ENCODE results near the gene LIM2.

LIM2 gene

DNA sequence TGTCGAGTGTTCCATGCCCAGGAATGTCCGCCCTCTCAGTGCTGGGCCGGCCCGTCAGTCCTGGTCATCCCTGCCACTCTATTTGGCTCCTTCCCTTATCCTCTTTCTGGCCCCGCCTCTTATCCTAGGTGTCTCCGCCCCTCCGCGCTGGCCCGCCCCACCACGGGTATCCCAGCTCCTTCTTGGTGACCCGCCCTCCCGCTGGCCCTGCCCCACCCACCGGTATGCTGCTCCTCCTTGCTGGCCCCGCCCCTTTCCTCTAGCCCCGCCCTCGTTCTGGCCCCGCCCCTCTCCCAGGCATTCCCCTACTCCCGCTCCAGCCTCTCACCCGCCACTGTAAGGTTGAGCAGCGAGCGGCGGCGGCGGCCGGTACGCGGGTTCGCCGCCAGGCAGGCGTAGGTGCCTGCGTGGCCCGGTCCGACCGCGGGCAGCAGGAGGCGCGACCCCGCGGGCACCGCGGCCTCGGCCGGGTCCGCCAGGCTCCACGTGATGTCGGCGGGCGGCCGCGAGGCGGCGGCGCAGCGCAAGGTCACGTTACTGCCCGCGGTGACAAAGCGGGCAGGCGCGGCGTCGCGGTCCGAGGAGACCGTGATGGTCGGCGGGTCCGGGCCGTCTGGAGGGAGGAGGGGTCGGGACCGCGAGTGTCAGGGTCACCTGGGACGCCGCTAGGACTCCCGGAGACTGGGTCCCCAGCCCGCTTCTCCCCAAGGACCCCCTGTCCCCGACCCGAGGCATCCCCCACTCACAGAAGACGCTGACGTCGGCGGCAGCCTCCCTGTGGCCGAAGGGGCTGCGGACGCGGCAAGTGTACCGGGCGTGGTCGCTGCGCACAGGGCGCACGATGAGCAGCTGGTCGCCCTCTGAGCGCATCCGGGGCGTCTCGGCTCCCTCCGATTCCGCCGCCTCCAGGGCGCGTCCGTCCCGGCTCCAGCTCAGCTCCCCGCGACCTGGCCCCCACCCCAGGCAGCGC, 47.8 kb downstream of the LIM2 start:
- DNase-seq (ENCODE audit: low spot score): peak; percentile 86

- DNase-seq (ENCODE audit: low spot score): peak; percentile 36
Observed at GRCh38 chr19:51339313-51339686, 48.5 kb downstream of the LIM2 start.

- peak; percentile 69 for DNase-seq (ENCODE audit: low spot score)
Observed at GRCh38 chr19:51338563-51339312, 49.0 kb downstream of the LIM2 start.

GRCh38 chr19:51337861-51338562, 49.8 kb downstream of the LIM2 start:
- no peak for DNase-seq (ENCODE audit: low spot score)

DNA sequence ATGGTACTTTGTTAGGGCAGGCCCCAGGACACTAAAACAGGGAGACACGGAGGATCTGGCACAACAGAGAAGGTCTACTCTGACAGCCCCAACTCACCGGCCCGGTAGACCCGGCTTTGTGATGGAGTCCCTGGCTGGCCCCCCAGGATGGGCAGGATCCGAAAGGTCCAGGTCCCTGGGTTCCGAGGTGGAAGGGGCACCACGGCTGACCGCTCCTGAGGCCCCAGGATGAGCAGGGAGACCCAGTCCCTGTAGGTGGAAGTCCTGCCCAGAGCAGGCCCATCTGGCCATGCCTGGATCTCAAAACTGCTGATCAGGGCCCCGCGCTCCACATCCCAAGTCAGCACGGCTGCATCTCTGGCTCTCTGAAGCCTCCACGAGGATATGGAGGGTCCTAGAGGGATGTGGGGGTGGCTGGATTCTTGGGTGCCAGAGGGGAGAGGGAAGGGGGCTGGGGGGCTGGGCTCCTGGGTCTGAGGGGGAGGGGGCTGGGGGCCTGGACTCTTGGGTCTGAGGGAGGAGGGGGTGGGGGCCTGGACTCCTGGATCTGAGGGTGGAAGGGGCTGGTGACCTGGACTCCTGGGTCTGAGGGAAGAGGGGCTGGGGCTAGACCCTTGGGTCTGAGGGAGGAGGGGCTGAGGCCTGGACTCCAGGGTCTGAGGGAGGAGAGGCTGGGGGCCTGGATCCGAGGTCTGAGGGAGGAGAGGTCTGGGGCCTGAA, 50.5 kb downstream of the LIM2 start:
- no peak for DNase-seq (ENCODE audit: low spot score)

DNA sequence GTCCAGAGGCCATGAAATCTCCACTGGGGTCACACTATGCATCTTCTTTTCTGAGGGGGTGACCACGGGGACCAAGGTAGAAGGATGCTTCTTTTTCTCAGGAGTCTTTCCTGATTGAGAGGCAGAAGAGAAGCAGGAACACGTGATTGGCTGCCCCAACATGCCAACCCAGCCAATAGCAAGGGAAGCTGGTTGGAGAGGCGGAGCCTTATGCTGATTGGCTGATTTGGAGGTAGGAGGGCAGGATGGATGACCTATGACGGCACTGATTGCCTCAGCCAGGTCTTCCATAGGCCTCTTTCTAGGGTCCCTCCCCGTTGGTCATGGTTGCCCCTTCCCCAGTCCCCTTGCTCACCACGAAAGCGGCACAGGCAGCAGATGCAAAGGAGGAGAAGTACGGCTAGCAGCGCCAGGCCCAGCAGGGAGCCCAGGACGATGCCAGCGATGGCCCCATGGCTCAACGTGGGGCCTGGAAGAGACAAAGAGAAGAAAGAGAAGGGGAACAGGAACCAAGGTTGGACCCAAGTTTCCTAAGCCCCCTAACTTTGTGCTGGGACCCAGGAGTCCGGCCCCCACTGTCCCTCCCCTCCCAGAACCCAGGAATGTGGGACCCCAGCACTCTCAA, 53.8 kb downstream of the LIM2 start:
- peak; percentile 72 for DNase-seq (ENCODE audit: low spot score)

DNA sequence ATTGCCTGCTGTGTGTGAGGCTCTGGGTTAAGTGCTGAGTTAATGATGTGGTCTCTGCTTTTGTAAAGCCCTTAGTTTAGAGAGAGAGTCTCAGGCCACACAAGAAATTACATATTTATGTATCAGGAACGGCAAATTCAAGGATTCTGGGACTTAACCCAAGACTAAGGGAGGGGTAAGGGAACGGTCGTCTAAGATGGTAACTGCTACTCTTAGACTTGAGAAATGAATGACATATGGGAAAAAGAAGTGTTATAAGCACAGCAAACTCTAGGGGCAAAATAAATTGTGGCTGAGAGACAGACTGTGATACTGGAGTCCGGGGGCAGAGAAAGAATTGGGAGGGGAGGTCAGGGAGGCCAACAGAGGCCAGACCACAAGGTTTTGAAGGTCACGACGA, 56.1 kb downstream of the LIM2 start:
- no peak for DNase-seq (ENCODE audit: low spot score)

- DNase-seq (ENCODE audit: low spot score): no peak
Observed at GRCh38 chr19:51331193-51331592, 56.6 kb downstream of the LIM2 start.

DNA sequence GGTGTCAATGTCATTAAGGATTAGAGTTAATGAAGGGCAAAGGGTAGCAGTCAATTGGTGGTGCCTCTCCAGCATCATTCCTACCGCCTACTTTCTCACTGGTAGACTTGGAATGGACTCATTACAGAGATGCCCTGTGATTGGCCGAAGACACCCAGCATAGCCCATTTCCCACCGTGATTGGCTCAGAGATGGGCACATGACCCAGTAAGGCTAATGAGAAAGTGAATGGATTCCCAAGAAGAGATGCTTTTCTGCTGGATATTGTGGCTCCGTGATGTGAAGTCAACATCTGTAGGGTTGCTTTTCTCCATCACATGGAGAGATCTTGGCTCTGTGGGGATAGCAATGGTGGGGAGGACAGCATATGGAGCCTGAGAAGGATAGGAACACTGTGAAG, 57.4 kb downstream of the LIM2 start:
- DNase-seq (ENCODE audit: low spot score): no peak

All from SK-N-DZ (cell line).